Progenitor cell of endocrine pancreas (in vitro differentiated cells): Measurements from ENCODE around the gene ADK. TPM values are rescaled to one million over a fixed set of nuclear protein-coding genes. Genes with fewer than 3 reads are reported as not detected.

Source experiments
- DNase-seq: peaks from one replicate; pipeline ENCODE4 v3.0.0; 2021; ENCODE audit warnings: low spot score; ENCODE audit not compliant: unreplicated experiment
- H3K27ac Mint-ChIP-seq: 2 replicates; pipeline ENCODE4 v1.8.0; 2021; ENCODE audit warnings: mild to moderate bottlenecking, moderate library complexity, mixed read lengths
- H3K27me3 Mint-ChIP-seq: 2 replicates; pipeline ENCODE4 v1.8.0; 2021; ENCODE audit warnings: mixed read lengths
- H3K36me3 Mint-ChIP-seq: 2 replicates; pipeline ENCODE4 v1.8.0; 2022; ENCODE audit warnings: mixed read lengths; ENCODE audit not compliant: insufficient read depth
- H3K4me1 Mint-ChIP-seq: 2 replicates; pipeline ENCODE4 v1.8.0; 2021; ENCODE audit warnings: low read depth, mixed read lengths
- H3K4me3 Mint-ChIP-seq: 2 replicates; pipeline ENCODE4 v1.8.0; 2021; ENCODE audit warnings: low read depth, mild to moderate bottlenecking, moderate library complexity, mixed read lengths
- H3K9me3 Mint-ChIP-seq: 2 replicates; pipeline ENCODE4 v1.8.0; 2021; ENCODE audit warnings: low read depth, mixed read lengths
- total RNA-seq: library from RNA; stranded (reverse); gene quantifications from 2 replicates; pipeline ENCODE4 v1.2.1, GENCODE V29; 2021
- TF ChIP-seq, protein P1 (sequence below): fragments of 200-600 bp; sonication (generic); IDR thresholded peaks from one replicate; pipeline ENCODE4 v1.5.0; 2021; ENCODE audit warnings: antibody characterized with exemption, mild to moderate bottlenecking; ENCODE audit not compliant: unreplicated experiment

ADK gene
- total RNA-seq, 1 donor from 2014 or later, result 20.7 TPM

DNA sequence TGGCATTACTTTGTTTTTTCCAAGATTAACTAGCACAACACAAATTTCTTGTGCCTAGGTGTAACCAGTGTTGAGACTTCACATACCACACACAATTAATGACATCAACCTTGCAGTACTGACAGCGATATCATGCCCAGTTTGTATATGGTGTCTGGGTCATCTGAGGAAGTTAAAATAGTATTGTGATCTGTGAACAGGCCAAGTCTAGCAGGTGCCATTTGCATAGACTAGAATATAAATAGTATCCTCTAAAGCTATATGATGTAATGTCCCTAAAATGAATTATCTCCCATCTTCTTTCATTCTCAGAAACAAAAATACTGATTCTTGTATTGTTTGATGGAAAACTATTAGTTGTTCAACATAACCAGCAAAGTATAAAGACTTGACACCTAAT, 499.6 kb downstream of the ADK start:
- Mint-ChIP-seq H3K27ac (no peak overlapping the region), H3K36me3 (peaks cover 6% of the 10 kb centered on the region), H3K9me3 (no peaks in the 10 kb centered on the region), H3K4me3 (no peak overlapping the region), H3K4me1 (no peaks in the 10 kb centered on the region), H3K27me3 (no peaks in the 10 kb centered on the region)
- DNase-seq, result no peak
- TF ChIP-seq, protein P1, sequence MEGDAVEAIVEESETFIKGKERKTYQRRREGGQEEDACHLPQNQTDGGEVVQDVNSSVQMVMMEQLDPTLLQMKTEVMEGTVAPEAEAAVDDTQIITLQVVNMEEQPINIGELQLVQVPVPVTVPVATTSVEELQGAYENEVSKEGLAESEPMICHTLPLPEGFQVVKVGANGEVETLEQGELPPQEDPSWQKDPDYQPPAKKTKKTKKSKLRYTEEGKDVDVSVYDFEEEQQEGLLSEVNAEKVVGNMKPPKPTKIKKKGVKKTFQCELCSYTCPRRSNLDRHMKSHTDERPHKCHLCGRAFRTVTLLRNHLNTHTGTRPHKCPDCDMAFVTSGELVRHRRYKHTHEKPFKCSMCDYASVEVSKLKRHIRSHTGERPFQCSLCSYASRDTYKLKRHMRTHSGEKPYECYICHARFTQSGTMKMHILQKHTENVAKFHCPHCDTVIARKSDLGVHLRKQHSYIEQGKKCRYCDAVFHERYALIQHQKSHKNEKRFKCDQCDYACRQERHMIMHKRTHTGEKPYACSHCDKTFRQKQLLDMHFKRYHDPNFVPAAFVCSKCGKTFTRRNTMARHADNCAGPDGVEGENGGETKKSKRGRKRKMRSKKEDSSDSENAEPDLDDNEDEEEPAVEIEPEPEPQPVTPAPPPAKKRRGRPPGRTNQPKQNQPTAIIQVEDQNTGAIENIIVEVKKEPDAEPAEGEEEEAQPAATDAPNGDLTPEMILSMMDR, result no peak

- Mint-ChIP-seq H3K4me3 (no peak overlapping the region), H3K4me1 (no peaks in the 10 kb centered on the region), H3K36me3 (peaks cover 6% of the 10 kb centered on the region)
These were observed 500.5 kb downstream of the ADK start for GRCh38 chr10:74651565-74651964.

DNA sequence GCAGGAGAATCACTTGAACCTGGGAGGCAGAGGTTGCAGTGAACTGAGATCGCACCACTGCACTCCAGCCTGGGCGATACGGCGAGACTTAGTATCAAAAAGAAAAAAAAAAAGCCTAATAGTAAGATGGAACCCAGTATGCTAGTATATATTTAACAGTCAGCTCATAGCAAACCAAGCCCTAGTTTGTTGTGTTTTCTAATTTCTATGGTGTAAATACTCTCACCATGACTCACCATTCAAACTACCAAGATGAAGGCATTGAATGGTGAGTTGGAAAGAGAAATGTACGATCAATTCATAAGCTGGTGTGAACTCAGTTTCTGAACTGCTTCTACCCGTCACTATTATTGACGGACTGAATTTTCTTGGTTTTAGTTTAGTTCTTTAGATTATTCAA, 501.6 kb downstream of the ADK start:
- no peak overlapping the region for H3K27ac Mint-ChIP-seq
- no peaks in the 10 kb centered on the region for H3K4me1 Mint-ChIP-seq
- no peak overlapping the region for H3K4me3 Mint-ChIP-seq
- H3K27me3 Mint-ChIP-seq, result no peaks in the 10 kb centered on the region
- peaks cover 6% of the 10 kb centered on the region for H3K36me3 Mint-ChIP-seq
- TF ChIP-seq, protein P1, result no peak
- no peak for DNase-seq
- no peaks in the 10 kb centered on the region for H3K9me3 Mint-ChIP-seq

More at GRCh38 chr10:74651565-74651964, 500.5 kb downstream of the ADK start:
- no peak for DNase-seq
- Mint-ChIP-seq H3K27ac (no peak overlapping the region), H3K27me3 (no peaks in the 10 kb centered on the region), H3K9me3 (no peaks in the 10 kb centered on the region)
- TF ChIP-seq, protein P1, result no peak

DNA sequence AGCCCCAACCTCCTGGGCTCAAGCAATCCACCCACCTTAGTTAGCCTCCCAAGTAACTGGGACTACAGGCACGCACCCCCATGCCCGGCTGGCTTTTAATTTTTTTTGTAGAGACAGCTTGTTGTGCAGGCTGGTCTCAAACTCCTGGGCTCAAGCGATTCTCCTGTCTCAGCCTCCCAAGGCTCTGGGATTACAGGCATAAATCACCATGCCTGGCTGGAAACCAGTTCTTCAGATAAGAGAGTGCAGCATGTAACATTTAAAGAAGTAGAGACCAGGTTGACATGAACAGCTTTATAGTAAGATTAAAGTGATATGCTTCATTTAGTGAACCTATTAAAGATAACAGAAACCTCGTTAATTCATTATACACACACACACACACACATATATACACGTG, 507.5 kb downstream of the ADK start:
- no peaks in the 10 kb centered on the region for H3K4me1 Mint-ChIP-seq
- DNase-seq, result no peak
- peaks cover 4% of the 10 kb centered on the region for H3K36me3 Mint-ChIP-seq
- no peak overlapping the region for H3K27ac Mint-ChIP-seq
- TF ChIP-seq, protein P1, result no peak
- H3K27me3 Mint-ChIP-seq, result no peaks in the 10 kb centered on the region
- H3K9me3 Mint-ChIP-seq, result no peaks in the 10 kb centered on the region
- no peak overlapping the region for H3K4me3 Mint-ChIP-seq

GRCh38 chr10:74662635-74663034, 511.6 kb downstream of the ADK start:
- H3K4me3 Mint-ChIP-seq, result no peak overlapping the region
- no peaks in the 10 kb centered on the region for H3K4me1 Mint-ChIP-seq
- H3K27ac Mint-ChIP-seq, result no peak overlapping the region

More at GRCh38 chr10:74662635-74663034, 511.6 kb downstream of the ADK start:
- DNase-seq, result no peak
- Mint-ChIP-seq H3K27me3 (no peaks in the 10 kb centered on the region), H3K36me3 (no peaks in the 10 kb centered on the region), H3K9me3 (peaks cover 4% of the 10 kb centered on the region)
- TF ChIP-seq, protein P1, result no peak
